Loucy (cell line): Measurements from ENCODE around the gene SLC9A1.

Experiments
- H2AFZ ChIP-seq: fragments of 200-600 bp; sonication (generic); 2 replicates; pipeline ENCODE4 v1.6.0; 2016; ENCODE audit warnings: antibody characterized with exemption, mild to moderate bottlenecking, low read length, moderate library complexity
- H3F3A ChIP-seq: fragments of 200-600 bp; 2 replicates; pipeline ENCODE4 v1.6.0; 2016; ENCODE audit warnings: antibody characterized with exemption, low read depth, mild to moderate bottlenecking
- H3K27me3 ChIP-seq: fragments of 200-600 bp; sonication (generic); 2 replicates; pipeline ENCODE4 v1.6.1; 2014; ENCODE audit warnings: low read length, mild to moderate bottlenecking; ENCODE audit not compliant: insufficient read depth, poor library complexity, severe bottlenecking
- H3K36me3 ChIP-seq: fragments of 200-600 bp; sonication (generic); 2 replicates; pipeline ENCODE4 v1.6.1; 2016; ENCODE audit warnings: low read length; ENCODE audit not compliant: insufficient read depth
- H3K4me1 ChIP-seq: fragments of 200-600 bp; sonication (generic); 2 replicates; pipeline ENCODE4 v1.5.1; 2014; ENCODE audit warnings: low read length, mild to moderate bottlenecking; ENCODE audit not compliant: insufficient read depth, poor library complexity, severe bottlenecking
- H3K4me2 ChIP-seq: fragments of 200-600 bp; sonication (generic); 2 replicates; pipeline ENCODE4 v1.6.0; 2014; ENCODE audit warnings: antibody characterized with exemption, low read length, low read depth, mild to moderate bottlenecking; ENCODE audit not compliant: poor library complexity, severe bottlenecking
- H3K4me3 ChIP-seq: fragments of 200-600 bp; sonication (generic); 2 replicates; pipeline ENCODE4 v1.5.1; 2014; ENCODE audit warnings: low read length, mild to moderate bottlenecking, mixed read lengths; ENCODE audit not compliant: poor library complexity, severe bottlenecking
- H3K79me2 ChIP-seq: fragments of 200-600 bp; sonication (generic); 2 replicates; pipeline ENCODE4 v1.6.1; 2014; ENCODE audit warnings: low read length; ENCODE audit not compliant: insufficient read depth
- H3K9ac ChIP-seq: fragments of 200-600 bp; sonication (generic); 2 replicates; pipeline ENCODE4 v1.6.0; 2014; ENCODE audit warnings: mild to moderate bottlenecking, low read depth, low read length, moderate library complexity; ENCODE audit not compliant: poor library complexity, severe bottlenecking
- H3K9me2 ChIP-seq: fragments of 200-600 bp; sonication (generic); replicated peaks from 2 replicates; pipeline ENCODE4 v1.6.1; 2016; ENCODE audit warnings: low read depth, low read length, mixed read lengths
- H3K9me3 ChIP-seq: fragments of 200-600 bp; sonication (generic); 2 replicates; pipeline ENCODE4 v1.6.1; 2014; ENCODE audit warnings: mild to moderate bottlenecking, antibody characterized with exemption, low read length, low read depth; ENCODE audit not compliant: insufficient read depth
- H4K20me1 ChIP-seq: fragments of 200-600 bp; sonication (generic); 2 replicates; pipeline ENCODE4 v1.6.0; 2014; ENCODE audit warnings: antibody characterized with exemption, low read length, mild to moderate bottlenecking; ENCODE audit not compliant: insufficient read depth, poor library complexity, severe bottlenecking
- EZH2phosphoT487 ChIP-seq: fragments of 200-600 bp; IDR thresholded peaks from 2 replicates; pipeline ENCODE4 v1.6.1; 2018; ENCODE audit warnings: antibody characterized with exemption, mild to moderate bottlenecking, moderate library complexity, borderline replicate concordance
- TF ChIP-seq, protein P1 (sequence below): fragments of 200-600 bp; sonication (generic); conservative IDR thresholded peaks from 2 replicates; pipeline ENCODE4 v1.5.1; 2014; ENCODE audit warnings: mild to moderate bottlenecking, antibody characterized with exemption, low read length

SLC9A1 gene

DNA sequence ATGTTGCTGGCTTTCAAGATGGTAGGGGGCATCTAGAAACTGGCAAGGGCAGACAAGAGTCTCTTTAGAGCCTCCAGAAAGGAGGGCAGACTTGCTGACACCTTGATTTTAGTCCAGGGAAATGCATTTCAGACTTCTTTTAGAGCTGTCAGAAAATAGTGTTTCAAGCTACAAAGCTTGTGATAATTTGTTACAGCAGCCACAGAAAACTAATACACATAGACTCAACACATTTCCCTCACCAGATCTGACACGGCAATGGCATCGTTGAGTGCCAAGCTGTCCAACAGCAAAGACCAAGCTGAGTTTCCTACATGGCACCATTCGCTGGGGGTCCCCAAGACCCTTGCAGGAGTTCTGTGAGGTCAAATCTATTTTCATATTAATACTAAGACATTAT, 62.0 kb downstream of the SLC9A1 start:
- TF ChIP-seq, protein P1, sequence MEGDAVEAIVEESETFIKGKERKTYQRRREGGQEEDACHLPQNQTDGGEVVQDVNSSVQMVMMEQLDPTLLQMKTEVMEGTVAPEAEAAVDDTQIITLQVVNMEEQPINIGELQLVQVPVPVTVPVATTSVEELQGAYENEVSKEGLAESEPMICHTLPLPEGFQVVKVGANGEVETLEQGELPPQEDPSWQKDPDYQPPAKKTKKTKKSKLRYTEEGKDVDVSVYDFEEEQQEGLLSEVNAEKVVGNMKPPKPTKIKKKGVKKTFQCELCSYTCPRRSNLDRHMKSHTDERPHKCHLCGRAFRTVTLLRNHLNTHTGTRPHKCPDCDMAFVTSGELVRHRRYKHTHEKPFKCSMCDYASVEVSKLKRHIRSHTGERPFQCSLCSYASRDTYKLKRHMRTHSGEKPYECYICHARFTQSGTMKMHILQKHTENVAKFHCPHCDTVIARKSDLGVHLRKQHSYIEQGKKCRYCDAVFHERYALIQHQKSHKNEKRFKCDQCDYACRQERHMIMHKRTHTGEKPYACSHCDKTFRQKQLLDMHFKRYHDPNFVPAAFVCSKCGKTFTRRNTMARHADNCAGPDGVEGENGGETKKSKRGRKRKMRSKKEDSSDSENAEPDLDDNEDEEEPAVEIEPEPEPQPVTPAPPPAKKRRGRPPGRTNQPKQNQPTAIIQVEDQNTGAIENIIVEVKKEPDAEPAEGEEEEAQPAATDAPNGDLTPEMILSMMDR: no peak
- no peak for TF ChIP-seq EZH2phosphoT487
- Histone ChIP-seq H3F3A (no peaks in the 10 kb centered on the region), H3K27me3 (no peaks in the 10 kb centered on the region), H3K36me3 (no peaks in the 10 kb centered on the region), H3K9me2 (no peaks in the 10 kb centered on the region), H2AFZ (no peak overlapping the region), H3K4me2 (no peak overlapping the region), H3K4me3 (no peak overlapping the region), H3K9ac (no peak overlapping the region), H4K20me1 (no peaks in the 10 kb centered on the region), H3K4me1 (peaks cover 10% of the 10 kb centered on the region), H3K9me3 (no peaks in the 10 kb centered on the region), H3K79me2 (no peaks in the 10 kb centered on the region)

DNA sequence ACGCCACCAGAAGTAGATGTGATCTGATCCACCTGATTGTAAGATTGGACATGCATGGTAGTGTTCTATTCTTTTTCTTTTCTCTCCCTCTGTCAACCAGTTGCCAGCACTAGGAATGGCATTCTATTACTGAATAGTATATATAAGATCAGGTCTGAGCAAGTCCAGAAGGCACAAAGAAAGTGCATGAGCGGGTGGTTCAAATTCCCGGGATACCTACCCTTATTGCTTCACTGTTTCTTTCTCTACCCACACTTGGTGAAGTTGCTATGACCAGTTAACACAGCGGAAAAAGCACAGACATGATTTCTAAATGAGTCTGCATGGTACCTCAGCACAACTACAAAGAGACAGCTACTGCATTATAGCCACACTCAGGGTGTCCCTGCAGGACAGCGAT, 64.0 kb downstream of the SLC9A1 start:
- Histone ChIP-seq H4K20me1 (no peaks in the 10 kb centered on the region), H3F3A (no peaks in the 10 kb centered on the region), H3K4me3 (no peak overlapping the region), H2AFZ (no peak overlapping the region), H3K79me2 (no peaks in the 10 kb centered on the region), H3K36me3 (no peaks in the 10 kb centered on the region), H3K4me2 (no peak overlapping the region), H3K9me2 (no peaks in the 10 kb centered on the region), H3K27me3 (no peaks in the 10 kb centered on the region), H3K4me1 (peaks cover 4% of the 10 kb centered on the region), H3K9me3 (peaks cover 3% of the 10 kb centered on the region; the same call in 1 of the 2 replicates), H3K9ac (no peak overlapping the region)
- TF ChIP-seq, protein P1: no peak
- TF ChIP-seq EZH2phosphoT487: no peak

DNA sequence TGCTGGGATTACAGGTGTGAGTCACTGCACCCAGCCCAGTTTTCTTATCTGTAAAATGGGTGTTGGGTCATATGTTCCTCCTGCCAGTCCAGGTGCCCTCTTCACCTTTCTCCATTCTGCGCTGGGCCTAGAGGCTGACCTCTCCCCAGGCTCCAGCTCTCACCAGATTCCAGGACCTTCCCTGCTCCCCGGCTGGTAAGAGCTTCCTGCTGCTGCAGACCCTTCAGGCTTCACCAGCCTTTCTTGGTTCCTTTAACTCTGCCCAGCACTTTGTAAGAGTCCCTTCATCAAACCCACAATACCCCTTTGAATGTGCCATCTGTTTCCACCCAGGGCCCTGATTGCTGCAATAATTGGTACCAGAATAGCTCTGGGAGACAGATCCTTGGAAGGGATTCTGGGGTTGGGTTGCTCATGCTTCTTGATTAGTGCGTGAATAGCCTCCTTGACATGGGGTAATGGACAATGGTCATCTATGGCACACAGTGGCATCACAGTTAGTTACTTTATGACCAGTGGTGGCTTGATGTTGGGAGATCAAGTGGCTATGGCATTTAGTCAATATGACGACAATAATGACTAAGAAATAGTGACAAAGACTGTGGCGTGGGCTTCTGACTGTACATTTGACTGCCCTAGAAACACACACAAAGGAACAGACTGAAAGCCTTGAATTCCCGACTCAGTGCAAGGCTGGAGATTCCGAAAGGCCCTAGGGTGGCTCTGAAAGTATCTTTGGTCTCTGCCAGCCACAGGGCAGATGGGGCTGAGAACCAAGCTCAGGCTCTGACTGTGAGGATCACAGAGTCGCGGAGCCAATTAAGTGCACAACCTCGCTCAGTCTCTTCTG, 67.3 kb downstream of the SLC9A1 start:
- no peak overlapping the region for H3K9ac ChIP-seq
- no peaks in the 10 kb centered on the region for H4K20me1 ChIP-seq
- H3K4me3 ChIP-seq: no peak overlapping the region
- H3K4me2 ChIP-seq: no peak overlapping the region
- TF ChIP-seq, protein P1: no peak
- no peak for TF ChIP-seq EZH2phosphoT487
- H3F3A ChIP-seq: 0 out of 2 replicates have a peak, but pooled peaks cover 3% of the 10 kb centered on the region
- no peaks in the 10 kb centered on the region for H3K9me2 ChIP-seq
- H3K27me3 ChIP-seq: no peaks in the 10 kb centered on the region
- peaks cover 8% of the 10 kb centered on the region for H3K4me1 ChIP-seq
- peaks cover 10% of the 10 kb centered on the region; the same call in 1 of the 2 replicates for H3K9me3 ChIP-seq
- H2AFZ ChIP-seq: no peak overlapping the region
- no peaks in the 10 kb centered on the region for H3K79me2 ChIP-seq
- H3K36me3 ChIP-seq: no peaks in the 10 kb centered on the region
